Dermis microvascular lymphatic vessel endothelial cell (primary cell): ENCODE measurements around the gene GRPR. TPM values are rescaled to one million over a fixed set of nuclear protein-coding genes. Genes with fewer than 3 reads are reported as not detected.
"Not testable (repeated sequence)": the region's sequence is repeated elsewhere in the genome, so short reads cannot be mapped to it uniquely, and the experiment has no call there.

Experiments used
- DNase-seq, 2 donors: peaks; one replicate each; pipeline versions ENCODE4 v3.0.0 to v3.0.0-alpha.2; 2010; ENCODE audit warnings: low read depth in 2 of 2
- total RNA-seq: library from RNA; depleted of rRNA; stranded (reverse); fragments of >200 nt; gene quantifications from 2 replicates; pipeline ENCODE4 v1.2.1, GENCODE V29; 2014

The GRPR gene
- total RNA-seq, 1 donor from 2014 or later: under 0.01 TPM

DNA sequence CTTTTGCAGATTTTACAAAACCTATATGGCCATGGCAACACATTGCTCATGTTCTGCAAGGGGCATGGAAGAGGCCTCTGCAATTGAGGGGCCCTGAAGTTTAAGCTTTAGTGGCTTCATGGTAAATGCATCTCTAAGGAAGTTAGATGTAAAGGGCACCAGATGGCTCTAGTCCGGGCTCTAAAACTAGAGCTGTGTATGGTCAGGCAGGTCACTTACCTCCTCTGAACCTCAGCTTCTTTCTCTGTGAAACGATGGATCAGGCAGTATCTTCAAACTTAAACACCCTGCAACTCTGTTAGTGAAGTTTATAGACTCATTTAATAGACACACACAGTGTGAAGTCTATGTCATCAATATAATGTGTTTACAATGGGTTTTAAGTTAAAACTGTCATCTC lies 53.9 kb downstream of the GRPR start:
- DNase-seq: no peak

GRCh38 chrX:16183843-16184242 lies 60.5 kb downstream of the GRPR start:
- not testable (repeated sequence) for DNase-seq

DNA sequence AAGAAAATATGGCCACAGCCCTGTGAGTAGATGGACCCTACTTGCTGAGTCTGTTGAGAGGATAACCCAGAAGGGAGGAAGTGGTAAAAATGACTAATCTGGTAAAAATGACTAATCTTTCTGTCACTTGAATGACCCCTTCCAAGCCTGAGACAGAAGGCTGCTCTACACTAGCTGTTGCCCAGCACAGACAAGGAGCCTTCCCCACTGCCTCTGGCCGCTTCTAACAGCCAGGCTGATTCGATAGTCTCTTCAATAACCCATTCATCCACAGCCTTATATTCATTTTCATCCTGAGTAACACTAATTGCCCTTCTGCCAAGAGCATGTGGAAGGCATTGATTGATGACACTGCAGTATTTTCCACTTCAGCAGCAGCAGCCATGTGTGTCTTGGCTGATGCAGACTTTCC lies 62.4 kb downstream of the GRPR start:
- DNase-seq: peak in 1 of 2 donors; percentile 67

DNA sequence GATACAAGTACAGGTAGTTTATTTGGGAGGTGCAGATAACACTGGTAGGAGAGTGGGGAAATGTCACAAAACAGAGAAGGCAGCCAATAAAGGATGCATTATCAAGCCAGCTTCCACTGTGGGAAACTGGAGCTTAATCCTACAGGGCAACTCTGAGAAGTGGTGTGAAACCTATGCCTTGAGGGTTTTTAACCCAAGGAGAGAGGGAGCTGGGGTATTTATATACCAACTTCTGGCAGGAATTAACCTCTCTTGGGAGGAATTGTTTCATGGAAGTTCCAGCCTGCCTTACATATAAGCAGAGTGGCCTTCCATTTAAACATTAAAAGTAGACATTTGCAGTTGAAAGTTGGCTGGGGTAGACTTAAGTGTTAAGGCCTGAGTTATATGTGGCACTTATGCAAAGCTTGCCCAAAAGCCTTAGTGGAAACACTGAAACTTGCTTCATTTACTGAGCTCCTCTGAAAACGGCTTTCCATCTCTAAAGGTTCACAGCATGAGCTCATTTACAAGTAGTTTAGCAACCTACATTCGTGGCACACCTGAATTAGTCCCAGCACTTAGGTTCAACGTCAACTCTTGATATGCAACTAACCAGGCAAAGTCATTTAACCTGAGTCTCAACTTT lies 63.1 kb downstream of the GRPR start:
- DNase-seq: no peak

DNA sequence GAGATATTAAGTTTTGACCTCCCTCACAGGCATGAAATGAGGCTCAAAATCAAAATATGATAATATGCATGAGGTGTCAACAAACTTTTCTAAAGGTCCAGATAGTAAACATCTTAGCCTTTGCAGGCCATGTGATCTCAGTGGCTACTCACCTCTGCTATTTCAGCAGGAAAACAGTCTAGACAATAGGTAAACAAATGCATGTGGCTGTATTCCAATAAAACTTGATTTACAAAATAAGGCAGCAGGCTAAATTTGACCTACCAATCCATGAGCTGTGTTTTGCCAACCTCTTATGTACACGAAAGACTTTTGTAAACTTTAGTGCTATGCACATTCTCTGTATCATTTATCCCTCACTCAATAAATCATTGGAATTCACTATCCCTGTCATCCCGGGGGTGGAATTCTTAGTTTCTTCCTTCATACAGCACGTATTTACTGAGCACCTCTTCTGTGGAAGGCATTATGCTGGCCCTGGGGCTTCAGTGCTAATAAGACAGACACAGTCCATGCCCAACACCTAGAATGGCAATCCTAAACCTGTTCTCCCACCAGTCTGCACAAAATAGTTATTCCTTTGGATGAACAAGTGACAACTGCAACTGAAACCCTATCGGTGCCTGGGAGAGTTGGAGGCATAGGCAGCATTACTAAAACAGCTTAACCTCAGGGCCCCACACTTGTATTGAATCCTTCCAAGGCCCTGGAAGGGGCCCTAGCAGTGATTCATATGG lies 63.8 kb downstream of the GRPR start:
- peak in 1 of 2 donors; percentile 51 for DNase-seq

GRCh38 chrX:16188687-16189086 lies 65.3 kb downstream of the GRPR start:
- DNase-seq: peak in 1 of 2 donors; percentile 61

DNA sequence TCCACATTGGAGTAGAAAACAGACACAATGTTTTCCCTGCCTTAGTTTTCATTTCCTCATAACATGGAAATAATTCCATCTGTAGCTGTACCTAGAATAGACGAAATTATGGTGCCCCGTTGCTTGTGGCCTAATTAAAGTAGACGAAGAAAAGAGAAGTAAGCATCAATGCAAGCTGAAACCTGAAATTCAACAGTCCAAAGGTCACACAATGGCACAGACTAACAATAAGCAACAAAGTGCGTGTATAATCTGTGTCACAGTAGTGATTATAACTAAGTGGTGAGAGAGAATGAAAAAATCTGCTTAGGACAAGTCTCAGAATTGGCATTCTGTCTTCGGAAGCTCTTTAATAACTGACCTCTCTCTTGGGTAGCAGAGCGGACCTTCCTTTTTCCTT lies 68.2 kb downstream of the GRPR start:
- no peak for DNase-seq

- no peak for DNase-seq
Observed at GRCh38 chrX:16196829-16197228, 73.5 kb downstream of the GRPR start.

DNA sequence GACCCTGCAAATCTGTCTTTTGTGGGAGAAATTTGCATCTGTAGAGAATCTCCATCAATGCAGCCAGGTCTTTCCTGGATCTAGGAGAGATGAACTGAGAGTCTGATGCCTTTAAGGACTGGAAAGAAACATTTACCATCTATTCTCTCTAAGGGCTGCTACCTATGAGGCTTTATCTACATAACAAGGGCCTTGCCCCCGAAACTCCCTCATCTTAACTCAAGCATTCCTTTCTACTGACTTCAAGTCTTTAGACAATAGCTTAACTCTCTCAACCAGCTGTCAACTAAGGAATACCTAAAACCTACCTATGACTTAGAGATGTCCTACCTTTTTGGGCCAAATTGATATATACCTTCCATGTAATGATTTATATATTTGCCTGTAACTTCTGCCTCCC lies 76.0 kb downstream of the GRPR start:
- DNase-seq: no peak

DNA sequence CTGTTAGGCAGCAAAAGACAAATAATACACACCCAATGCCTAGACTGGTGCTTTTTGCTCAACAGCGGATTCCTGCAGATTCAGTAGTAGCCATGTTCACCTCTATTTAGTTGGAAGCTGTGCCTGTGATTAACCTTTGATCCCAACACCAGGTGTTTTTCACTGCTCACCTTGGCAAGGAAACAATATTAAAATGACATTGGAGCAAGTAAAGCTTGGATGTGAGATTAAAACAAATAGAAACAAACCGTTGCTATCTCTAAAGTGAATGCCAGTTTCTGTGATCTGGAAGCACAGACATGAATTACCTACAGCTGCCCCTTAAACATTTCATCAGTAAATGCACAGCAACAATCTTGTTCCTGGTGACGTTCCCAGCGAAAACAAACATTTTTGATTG lies 79.6 kb downstream of the GRPR start:
- DNase-seq: no peak

Other genes starting within 250 kb of the GRPR start
- gene MAGEB17, start 43.9 kb downstream of the GRPR start, total RNA-seq: not detected in 2 replicates